ENCODE data around the gene KCNK18. TPM values are rescaled to one million over a fixed set of nuclear protein-coding genes. Genes with fewer than 3 reads are reported as not detected.

KCNK18 gene
- polyA plus RNA-seq, 1 experiment: not detected

DNA sequence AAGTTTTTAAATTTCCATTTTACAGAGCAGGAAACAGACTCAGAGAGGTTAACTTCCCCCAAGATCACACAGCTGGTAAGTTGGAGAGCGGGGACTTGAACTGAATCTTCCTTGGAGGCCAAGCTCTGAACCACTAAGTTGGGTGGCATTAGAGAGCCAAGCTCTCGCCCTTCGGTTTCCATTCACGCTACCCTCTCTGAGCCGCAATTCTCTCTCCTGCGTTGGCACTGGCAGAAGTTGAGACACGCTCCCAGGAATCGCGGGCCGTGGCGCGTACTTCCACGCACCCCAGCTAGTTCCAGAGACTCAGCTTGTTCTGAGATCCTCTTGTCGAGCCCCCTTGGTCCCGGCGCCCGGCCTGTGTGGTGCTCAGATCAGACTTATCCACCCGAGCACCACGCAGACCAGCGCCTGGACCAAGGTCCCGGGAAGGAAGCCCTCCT, 29.9 kb upstream of the KCNK18 start:
- ChIA-PET POLR2A (no interaction called here), CTCF (interaction anchor here (0.8 to 26.5 kb wide), 29 partner anchors 9 to 553 kb away, joined by 3 to 736 read pairs (median 4); partner anchors contain the start of gene KCNK18)
- no peaks in the 10 kb centered on the region for H3K36me3 ChIP-seq (ENCODE audit: control insufficient read depth, insufficient read depth, low read length)
- no peak overlapping the region for H3K4me3 ChIP-seq (ENCODE audit: low read depth, low read length)
- TF ChIP-seq, protein P1, sequence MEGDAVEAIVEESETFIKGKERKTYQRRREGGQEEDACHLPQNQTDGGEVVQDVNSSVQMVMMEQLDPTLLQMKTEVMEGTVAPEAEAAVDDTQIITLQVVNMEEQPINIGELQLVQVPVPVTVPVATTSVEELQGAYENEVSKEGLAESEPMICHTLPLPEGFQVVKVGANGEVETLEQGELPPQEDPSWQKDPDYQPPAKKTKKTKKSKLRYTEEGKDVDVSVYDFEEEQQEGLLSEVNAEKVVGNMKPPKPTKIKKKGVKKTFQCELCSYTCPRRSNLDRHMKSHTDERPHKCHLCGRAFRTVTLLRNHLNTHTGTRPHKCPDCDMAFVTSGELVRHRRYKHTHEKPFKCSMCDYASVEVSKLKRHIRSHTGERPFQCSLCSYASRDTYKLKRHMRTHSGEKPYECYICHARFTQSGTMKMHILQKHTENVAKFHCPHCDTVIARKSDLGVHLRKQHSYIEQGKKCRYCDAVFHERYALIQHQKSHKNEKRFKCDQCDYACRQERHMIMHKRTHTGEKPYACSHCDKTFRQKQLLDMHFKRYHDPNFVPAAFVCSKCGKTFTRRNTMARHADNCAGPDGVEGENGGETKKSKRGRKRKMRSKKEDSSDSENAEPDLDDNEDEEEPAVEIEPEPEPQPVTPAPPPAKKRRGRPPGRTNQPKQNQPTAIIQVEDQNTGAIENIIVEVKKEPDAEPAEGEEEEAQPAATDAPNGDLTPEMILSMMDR (IDR thresholded peaks at IDR 0.05; ENCODE audit: insufficient read depth, low read depth, low read length): no peak
- no peak for DNase-seq (ENCODE audit: low read depth)
- peaks cover 33% of the 10 kb centered on the region for H3K27me3 ChIP-seq (ENCODE audit: control insufficient read depth, insufficient read depth, low read length)

DNA sequence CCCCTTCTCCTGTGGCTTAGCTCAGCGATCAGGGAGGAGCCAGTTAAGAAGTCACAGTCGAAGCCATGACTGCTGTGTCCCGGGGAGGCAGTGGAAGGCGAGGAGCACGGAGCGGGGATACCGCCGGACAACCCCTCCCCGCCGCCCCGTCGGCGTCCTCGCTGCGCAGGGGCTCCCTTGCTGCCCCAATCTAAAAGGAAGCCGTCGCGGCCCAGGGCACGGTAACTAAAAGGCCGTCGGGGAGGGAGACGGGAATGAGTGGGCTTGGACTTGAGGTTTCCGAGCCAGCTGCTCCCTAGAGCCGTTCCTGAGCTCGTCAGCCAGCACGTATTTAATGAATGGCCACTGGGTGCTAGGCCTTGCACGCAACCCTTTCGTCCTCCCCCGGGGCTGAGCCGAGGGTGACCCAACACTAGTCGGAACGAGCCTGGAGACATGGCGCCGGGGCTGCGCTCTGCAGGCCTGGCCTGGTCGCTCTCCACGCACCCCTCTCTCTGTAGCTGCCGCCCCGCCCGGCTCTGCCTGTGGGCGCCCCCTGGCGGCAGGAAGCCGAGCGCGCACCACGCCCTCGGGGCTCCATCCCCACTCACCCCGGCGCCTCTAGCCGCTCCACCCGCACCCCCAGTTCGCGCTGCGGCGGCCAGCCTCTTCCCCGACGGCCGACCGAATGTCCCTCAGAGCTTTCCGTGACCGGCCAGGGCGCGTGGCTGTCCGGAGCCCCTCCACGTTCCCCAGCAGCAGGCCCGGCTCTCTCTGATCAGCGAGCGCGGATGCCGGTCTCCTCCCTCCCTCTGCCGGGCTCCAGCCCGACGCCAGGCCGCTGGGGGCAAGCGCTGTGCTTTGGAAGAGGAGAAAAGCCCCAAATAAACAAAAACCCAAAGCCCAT, 29.3 kb upstream of the KCNK18 start:
- Histone ChIP-seq H3K4me3 (ENCODE audit: low read depth, low read length) (no peak overlapping the region), H3K36me3 (ENCODE audit: control insufficient read depth, insufficient read depth, low read length) (no peaks in the 10 kb centered on the region), H3K27me3 (ENCODE audit: control insufficient read depth, insufficient read depth, low read length) (peaks cover 29% of the 10 kb centered on the region)
- ChIA-PET POLR2A (no interaction called here), CTCF (interaction anchor here (0.6 to 26.5 kb wide), 32 partner anchors 8 to 554 kb away, joined by 3 to 736 read pairs (median 4); partner anchors contain the start of gene KCNK18)
- no peak for DNase-seq (ENCODE audit: low read depth)
- TF ChIP-seq, protein P1 (IDR thresholded peaks at IDR 0.05; ENCODE audit: insufficient read depth, low read depth, low read length): peak; percentile 78

DNA sequence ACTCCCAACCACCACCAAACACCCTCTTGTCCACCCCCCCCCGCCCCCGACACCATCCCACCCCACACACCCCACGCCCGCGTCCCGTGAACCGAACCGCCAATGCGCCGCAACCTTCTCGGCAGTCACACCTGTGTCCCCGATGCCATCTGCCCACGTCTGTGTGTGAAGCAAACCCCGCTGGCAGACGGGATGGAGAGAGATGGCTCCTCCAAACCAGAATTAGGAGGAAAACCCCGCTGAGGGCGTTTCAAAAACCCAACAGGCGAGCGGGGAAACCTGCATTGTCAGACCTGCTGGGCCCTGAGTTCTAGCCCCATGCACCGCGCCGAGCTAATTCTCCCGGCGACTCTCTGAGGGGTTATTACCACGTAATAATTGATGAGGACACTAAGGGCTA, 28.6 kb upstream of the KCNK18 start:
- POLR2A ChIA-PET: no interaction called here
- peaks cover 26% of the 10 kb centered on the region for H3K27me3 ChIP-seq (ENCODE audit: control insufficient read depth, insufficient read depth, low read length)
- no peaks in the 10 kb centered on the region for H3K36me3 ChIP-seq (ENCODE audit: control insufficient read depth, insufficient read depth, low read length)
- CTCF ChIA-PET: interaction anchor here (1.1 to 26.5 kb wide), 21 partner anchors 8 to 482 kb away, joined by 3 to 736 read pairs (median 6); partner anchors contain the start of gene KCNK18
- DNase-seq (ENCODE audit: low read depth): no peak
- TF ChIP-seq, protein P1 (IDR thresholded peaks at IDR 0.05; ENCODE audit: insufficient read depth, low read depth, low read length): no peak
- no peak overlapping the region for H3K4me3 ChIP-seq (ENCODE audit: low read depth, low read length)

DNA sequence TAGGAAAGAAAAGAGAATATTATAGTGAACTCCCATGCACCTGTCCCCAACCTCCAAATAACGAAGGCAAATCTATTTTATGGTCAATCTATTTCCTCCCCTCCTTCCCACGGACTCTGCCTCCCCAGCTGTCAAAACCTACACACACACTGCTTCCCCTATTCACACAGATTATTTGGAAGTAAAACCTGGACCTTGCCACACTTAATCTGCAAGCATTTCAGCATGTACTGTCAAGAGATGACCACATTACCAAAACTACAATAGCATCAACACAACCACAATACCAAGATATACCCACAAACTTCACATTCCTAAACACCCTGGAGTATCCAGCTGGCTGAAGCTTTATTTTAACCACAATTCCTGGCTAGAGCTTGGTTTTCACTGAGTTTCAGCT, 27.8 kb upstream of the KCNK18 start:
- CTCF ChIA-PET: interaction anchor here (0.6 to 26.5 kb wide), 9 partner anchors 13 to 456 kb away, joined by 3 to 736 read pairs (median 6); no protein-coding TSS in a partner anchor
- TF ChIP-seq, protein P1 (IDR thresholded peaks at IDR 0.05; ENCODE audit: insufficient read depth, low read depth, low read length): no peak
- POLR2A ChIA-PET: no interaction called here
- DNase-seq (ENCODE audit: low read depth): no peak
- H3K4me3 ChIP-seq (ENCODE audit: low read depth, low read length): no peak overlapping the region
- peaks cover 23% of the 10 kb centered on the region for H3K27me3 ChIP-seq (ENCODE audit: control insufficient read depth, insufficient read depth, low read length)
- H3K36me3 ChIP-seq (ENCODE audit: control insufficient read depth, insufficient read depth, low read length): no peaks in the 10 kb centered on the region

DNA sequence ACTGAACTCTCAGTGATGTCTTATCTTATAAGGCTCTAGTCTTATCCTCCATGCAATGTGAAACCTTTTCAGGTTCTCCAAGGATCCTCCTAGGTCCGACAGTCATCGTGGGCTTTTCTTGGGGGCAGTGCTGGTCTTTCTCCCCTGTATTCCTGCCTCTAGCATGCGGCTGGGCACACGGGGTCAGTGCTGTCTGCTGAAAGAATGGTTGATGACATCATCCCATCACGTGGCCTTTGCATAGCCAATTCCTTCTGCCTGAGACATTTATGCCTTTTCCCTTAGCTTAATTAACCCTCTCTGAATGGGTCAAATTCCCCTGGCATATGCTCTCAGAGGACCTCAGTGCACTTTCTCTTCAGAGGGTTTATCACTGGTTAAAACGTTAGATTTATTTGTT, 27.0 kb upstream of the KCNK18 start:
- POLR2A ChIA-PET: no interaction called here
- CTCF ChIA-PET: interaction anchor here (0.6 to 26.5 kb wide), 6 partner anchors 13 to 457 kb away, joined by 3 to 736 read pairs (median 7); no protein-coding TSS in a partner anchor
- no peak overlapping the region for H3K4me3 ChIP-seq (ENCODE audit: low read depth, low read length)
- no peak for DNase-seq (ENCODE audit: low read depth)
- H3K36me3 ChIP-seq (ENCODE audit: control insufficient read depth, insufficient read depth, low read length): no peaks in the 10 kb centered on the region
- H3K27me3 ChIP-seq (ENCODE audit: control insufficient read depth, insufficient read depth, low read length): peaks cover 19% of the 10 kb centered on the region
- TF ChIP-seq, protein P1 (IDR thresholded peaks at IDR 0.05; ENCODE audit: insufficient read depth, low read depth, low read length): no peak

Data from BJ (cell line).